K562 (cell line): ENCODE data around the gene CNOT4. TPM values are rescaled to one million over a fixed set of nuclear protein-coding genes. Genes with fewer than 3 reads are reported as not detected.

Source experiments
- BHLHE40 ChIP-seq: IDR thresholded peaks from 2 replicates; pipeline ENCODE4 v1.6.1; 2011; ENCODE audit warnings: low read length, improper control_type of control experiment
- FIP1L1 ChIP-seq: fragments of 200-400 bp; formaldehyde crosslinking; IDR thresholded peaks from 2 replicates; pipeline ENCODE4 v1.6.1; 2018; ENCODE audit warnings: mild to moderate bottlenecking, low read depth, low read length; ENCODE audit not compliant: poor library complexity, severe bottlenecking
- HNRNPUL1 ChIP-seq: fragments of 200-400 bp; formaldehyde crosslinking; IDR thresholded peaks from 2 replicates; pipeline ENCODE4 v1.6.1; 2017; ENCODE audit warnings: low read length
- IFI16 ChIP-seq: fragments of 250-450 bp; sonication (Bioruptor Pico); IDR thresholded peaks from 2 replicates; pipeline ENCODE4 v2.1.2; 2022; ENCODE audit warnings: mild to moderate bottlenecking, inconsistent platforms
- NEUROD1 ChIP-seq: fragments of 150-350 bp; IDR thresholded peaks from 2 replicates; pipeline ENCODE4 v1.6.1; 2014; ENCODE audit warnings: borderline replicate concordance, low read length, low read depth; ENCODE audit not compliant: partially characterized antibody
- PHF8 ChIP-seq: fragments of 200-600 bp; sonication (generic); IDR thresholded peaks from 2 replicates; pipeline ENCODE4 v1.6.1; 2012; ENCODE audit warnings: mixed run types, mild to moderate bottlenecking, inconsistent platforms, low read length, moderate library complexity, borderline replicate concordance
- SP2 ChIP-seq: IDR thresholded peaks from 2 replicates; pipeline ENCODE4 v1.6.1; 2011; ENCODE audit warnings: mild to moderate bottlenecking, low read depth, low read length, moderate library complexity; ENCODE audit not compliant: poor library complexity, severe bottlenecking; ENCODE audit errors: extremely low read depth
- STAT5A ChIP-seq: IDR thresholded peaks from 2 replicates; pipeline ENCODE4 v1.6.1; 2012; ENCODE audit warnings: low read length, inconsistent platforms, borderline replicate concordance
- ZFP36 ChIP-seq: fragments of 150-350 bp; IDR thresholded peaks from 2 replicates; pipeline ENCODE4 v1.6.1; 2018; ENCODE audit warnings: low read length, low read depth; ENCODE audit not compliant: partially characterized antibody
- ZZZ3 ChIP-seq: fragments of 450-650 bp; IDR thresholded peaks from 2 replicates; pipeline ENCODE4 v1.6.1; 2016; ENCODE audit warnings: antibody characterized with exemption, mild to moderate bottlenecking, moderate library complexity
- polyA plus RNA-seq, 8 experiments: library from polyadenylated mRNA; depleted of rRNA in 4 of 8; stranded (reverse) in 5 of 8; unstranded in 3 of 8; fragments of >200 nt; fragmentation: Nextera tagmentation in 2 of 8; fragmentation: Illumina TruSeq in 1 of 8; extraction: Ambion mirVana in 2 of 8; extraction: Trizol in 1 of 8; gene quantifications; 2 replicates each; pipeline versions ENCODE4 v1.2.1 to v1.2.3, GENCODE V29; 2011 to 2014; ENCODE audit warnings: inconsistent platforms in 1 of 8, missing spikeins in 1 of 8
- total RNA-seq, 7 experiments: library from RNA; depleted of rRNA in 6 of 7; stranded (reverse); fragments of >200 nt in 6 of 7; fragmentation: Illumina TruSeq in 2 of 7; extraction: Trizol in 2 of 7; gene quantifications; 2 replicates each; pipeline versions ENCODE4 v1.2.1 to v1.2.3, GENCODE V29; 2011 to 2021; ENCODE audit warnings: low replicate concordance in 1 of 7
- TF ChIP-seq, protein P1 (sequence below): fragments of 150-350 bp; conservative IDR thresholded peaks from 2 replicates; pipeline ENCODE4 v1.6.1; 2014; ENCODE audit warnings: low read length
- TF ChIP-seq, protein P2 (sequence below), 2 experiments: fragments of 450-650 bp in 1 of 2; sonication (generic) in 1 of 2; formaldehyde crosslinking in 1 of 2; IDR thresholded peaks; 2 replicates each; pipeline versions ENCODE4 v1.7.1 to v1.9.0; 2016 to 2022; ENCODE audit warnings: inconsistent platforms in 1 of 2, mild to moderate bottlenecking in 1 of 2, missing genetic modification reagents in 1 of 2
- TF ChIP-seq, protein P3 (sequence below): fragments of 450-650 bp; formaldehyde crosslinking; IDR thresholded peaks from 2 replicates; pipeline ENCODE4 v1.4.0; 2020; ENCODE audit warnings: mild to moderate bottlenecking, moderate library complexity

Gene CNOT4
- total and polyA plus RNA-seq, 9 of the 15 experiments (the other 6 are each of a cell fraction or from before 2014, with no cell fraction given) = 8.6 to 24.1 (median 15.4) TPM

DNA sequence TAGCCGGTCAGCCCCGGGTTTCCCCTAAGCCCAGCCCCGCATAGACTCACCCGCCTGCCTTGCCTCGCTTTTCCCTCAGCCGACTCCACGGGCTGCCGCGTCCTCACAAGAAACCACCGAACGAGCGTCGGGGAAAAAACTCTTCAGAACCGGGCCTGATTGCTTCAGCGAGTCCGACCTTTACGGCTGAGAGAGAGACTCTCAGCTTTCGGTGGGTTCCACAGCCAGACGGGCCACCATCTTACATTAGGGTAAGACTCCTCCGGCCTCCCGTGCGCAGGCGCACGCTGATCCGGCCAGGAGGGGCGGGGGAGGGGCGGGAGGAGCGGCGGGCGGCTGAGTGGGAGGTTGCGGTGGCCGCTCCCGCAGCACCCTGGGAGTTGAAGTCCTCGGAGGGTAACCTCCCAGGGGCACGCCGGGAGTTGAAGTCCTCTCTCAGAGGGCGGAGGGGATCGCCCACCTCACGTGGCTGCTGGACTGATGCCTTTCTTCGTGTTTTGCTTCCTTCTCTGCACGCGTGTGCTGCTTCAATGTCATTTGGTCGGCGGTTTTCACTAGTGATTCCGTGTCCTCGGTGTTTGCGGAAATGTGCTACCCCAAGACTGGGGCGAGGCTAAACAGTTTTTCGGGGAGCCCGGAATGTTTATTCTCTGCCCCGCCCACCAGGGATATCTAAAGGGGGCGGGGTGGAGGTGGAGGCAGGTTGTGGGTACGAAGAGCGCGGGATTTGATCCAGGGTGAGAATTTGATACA lies at the start of gene CNOT4 (continued):
- TF ChIP-seq, protein P1, sequence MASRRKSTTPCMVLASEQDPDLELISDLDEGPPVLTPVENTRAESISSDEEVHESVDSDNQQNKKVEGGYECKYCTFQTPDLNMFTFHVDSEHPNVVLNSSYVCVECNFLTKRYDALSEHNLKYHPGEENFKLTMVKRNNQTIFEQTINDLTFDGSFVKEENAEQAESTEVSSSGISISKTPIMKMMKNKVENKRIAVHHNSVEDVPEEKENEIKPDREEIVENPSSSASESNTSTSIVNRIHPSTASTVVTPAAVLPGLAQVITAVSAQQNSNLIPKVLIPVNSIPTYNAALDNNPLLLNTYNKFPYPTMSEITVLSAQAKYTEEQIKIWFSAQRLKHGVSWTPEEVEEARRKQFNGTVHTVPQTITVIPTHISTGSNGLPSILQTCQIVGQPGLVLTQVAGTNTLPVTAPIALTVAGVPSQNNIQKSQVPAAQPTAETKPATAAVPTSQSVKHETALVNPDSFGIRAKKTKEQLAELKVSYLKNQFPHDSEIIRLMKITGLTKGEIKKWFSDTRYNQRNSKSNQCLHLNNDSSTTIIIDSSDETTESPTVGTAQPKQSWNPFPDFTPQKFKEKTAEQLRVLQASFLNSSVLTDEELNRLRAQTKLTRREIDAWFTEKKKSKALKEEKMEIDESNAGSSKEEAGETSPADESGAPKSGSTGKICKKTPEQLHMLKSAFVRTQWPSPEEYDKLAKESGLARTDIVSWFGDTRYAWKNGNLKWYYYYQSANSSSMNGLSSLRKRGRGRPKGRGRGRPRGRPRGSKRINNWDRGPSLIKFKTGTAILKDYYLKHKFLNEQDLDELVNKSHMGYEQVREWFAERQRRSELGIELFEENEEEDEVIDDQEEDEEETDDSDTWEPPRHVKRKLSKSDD = peak; percentile 57; the same call in 1 of the 2 replicates
- TF ChIP-seq, protein P2, sequence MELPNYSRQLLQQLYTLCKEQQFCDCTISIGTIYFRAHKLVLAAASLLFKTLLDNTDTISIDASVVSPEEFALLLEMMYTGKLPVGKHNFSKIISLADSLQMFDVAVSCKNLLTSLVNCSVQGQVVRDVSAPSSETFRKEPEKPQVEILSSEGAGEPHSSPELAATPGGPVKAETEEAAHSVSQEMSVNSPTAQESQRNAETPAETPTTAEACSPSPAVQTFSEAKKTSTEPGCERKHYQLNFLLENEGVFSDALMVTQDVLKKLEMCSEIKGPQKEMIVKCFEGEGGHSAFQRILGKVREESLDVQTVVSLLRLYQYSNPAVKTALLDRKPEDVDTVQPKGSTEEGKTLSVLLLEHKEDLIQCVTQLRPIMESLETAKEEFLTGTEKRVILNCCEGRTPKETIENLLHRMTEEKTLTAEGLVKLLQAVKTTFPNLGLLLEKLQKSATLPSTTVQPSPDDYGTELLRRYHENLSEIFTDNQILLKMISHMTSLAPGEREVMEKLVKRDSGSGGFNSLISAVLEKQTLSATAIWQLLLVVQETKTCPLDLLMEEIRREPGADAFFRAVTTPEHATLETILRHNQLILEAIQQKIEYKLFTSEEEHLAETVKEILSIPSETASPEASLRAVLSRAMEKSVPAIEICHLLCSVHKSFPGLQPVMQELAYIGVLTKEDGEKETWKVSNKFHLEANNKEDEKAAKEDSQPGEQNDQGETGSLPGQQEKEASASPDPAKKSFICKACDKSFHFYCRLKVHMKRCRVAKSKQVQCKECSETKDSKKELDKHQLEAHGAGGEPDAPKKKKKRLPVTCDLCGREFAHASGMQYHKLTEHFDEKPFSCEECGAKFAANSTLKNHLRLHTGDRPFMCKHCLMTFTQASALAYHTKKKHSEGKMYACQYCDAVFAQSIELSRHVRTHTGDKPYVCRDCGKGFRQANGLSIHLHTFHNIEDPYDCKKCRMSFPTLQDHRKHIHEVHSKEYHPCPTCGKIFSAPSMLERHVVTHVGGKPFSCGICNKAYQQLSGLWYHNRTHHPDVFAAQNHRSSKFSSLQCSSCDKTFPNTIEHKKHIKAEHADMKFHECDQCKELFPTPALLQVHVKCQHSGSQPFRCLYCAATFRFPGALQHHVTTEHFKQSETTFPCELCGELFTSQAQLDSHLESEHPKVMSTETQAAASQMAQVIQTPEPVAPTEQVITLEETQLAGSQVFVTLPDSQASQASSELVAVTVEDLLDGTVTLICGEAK (IDR thresholded peaks at IDR 0.05) = no peak
- TF ChIP-seq, protein P2 (CRISPR knock-in tag; IDR thresholded peaks at IDR 0.05) = no peak; the same call in 1 of the 2 replicates
- TF ChIP-seq ZZZ3 (no peak), BHLHE40 (peak; percentile 97), FIP1L1 (no peak), HNRNPUL1 (no peak), STAT5A (peak; percentile 36; the same call in 1 of the 2 replicates), NEUROD1 (peak; percentile 20), SP2 (no peak), IFI16 (CRISPR knock-in tag) (no peak), ZFP36 (peak; percentile 25), PHF8 (peak; percentile 99)
- TF ChIP-seq, protein P3, sequence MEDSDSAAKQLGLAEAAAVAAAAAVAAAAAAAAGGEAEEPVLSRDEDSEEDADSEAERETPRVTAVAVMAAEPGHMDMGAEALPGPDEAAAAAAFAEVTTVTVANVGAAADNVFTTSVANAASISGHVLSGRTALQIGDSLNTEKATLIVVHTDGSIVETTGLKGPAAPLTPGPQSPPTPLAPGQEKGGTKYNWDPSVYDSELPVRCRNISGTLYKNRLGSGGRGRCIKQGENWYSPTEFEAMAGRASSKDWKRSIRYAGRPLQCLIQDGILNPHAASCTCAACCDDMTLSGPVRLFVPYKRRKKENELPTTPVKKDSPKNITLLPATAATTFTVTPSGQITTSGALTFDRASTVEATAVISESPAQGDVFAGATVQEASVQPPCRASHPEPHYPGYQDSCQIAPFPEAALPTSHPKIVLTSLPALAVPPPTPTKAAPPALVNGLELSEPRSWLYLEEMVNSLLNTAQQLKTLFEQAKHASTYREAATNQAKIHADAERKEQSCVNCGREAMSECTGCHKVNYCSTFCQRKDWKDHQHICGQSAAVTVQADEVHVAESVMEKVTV (CRISPR knock-in tag) = 0 out of 2 replicates have a peak, but pooled peaks have one; percentile 12
